Panc1 (cell line): ENCODE data around the gene FBRSL1. TPM values are rescaled to one million over a fixed set of nuclear protein-coding genes. Genes with fewer than 3 reads are reported as not detected.

Experiments
- ATAC-seq: fragments of 200-7000 bp; cut with Tn5 transposase; 2 replicates; pipeline ENCODE4 v1.9.1; 2020; ENCODE audit warnings: mild to moderate bottlenecking, moderate library complexity
- BruUV-seq: library from RNA; stranded (reverse); fragments of 400-500 nt; replicated peaks from 2 replicates; lab custom pipeline; 2021; lab: Mats Ljungman, UMichigan
- CTCF ChIA-PET: fragments of 300-600 bp; sonication (Branson Sonifier 250); formaldehyde crosslinking; loops from one replicate; lab custom pipeline; 2022; ENCODE audit warnings: antibody characterized with exemption; lab: Charles Lee
- POLR2A ChIA-PET: fragments of 300-600 bp; sonication (Branson Sonifier 250); formaldehyde crosslinking; loops from one replicate; lab custom pipeline; 2022; ENCODE audit warnings: antibody characterized with exemption; lab: Charles Lee
- DNase-seq: peaks from one replicate; pipeline ENCODE4 v3.0.0-alpha.2; 2010; ENCODE audit warnings: low read depth, low spot score
- H3K27ac ChIP-seq: 2 replicates; pipeline ENCODE4 v1.5.1; 2011; ENCODE audit warnings: mild to moderate bottlenecking, low read length, inconsistent platforms
- H3K27me3 ChIP-seq: fragments of 200-500 bp; sonication (Bioruptor generic); 2 replicates; pipeline ENCODE4 v1.6.0; 2014; ENCODE audit warnings: low read length, inconsistent platforms; ENCODE audit not compliant: control insufficient read depth, insufficient read depth
- H3K36me3 ChIP-seq: fragments of 200-500 bp; sonication (Bioruptor generic); 2 replicates; pipeline ENCODE4 v1.5.1; 2014; ENCODE audit warnings: inconsistent platforms, mild to moderate bottlenecking, low read length, moderate library complexity; ENCODE audit not compliant: control insufficient read depth, insufficient read depth
- H3K4me1 ChIP-seq: 2 replicates; pipeline ENCODE4 v1.5.1; 2011; ENCODE audit warnings: inconsistent platforms, mild to moderate bottlenecking, low read length, moderate library complexity; ENCODE audit not compliant: control insufficient read depth, insufficient read depth
- H3K4me3 ChIP-seq, 2 experiments: 2 replicates each; pipeline ENCODE4 v1.5.1; 2011 to 2012; ENCODE audit warnings: low read depth in 2 of 2, low read length in 2 of 2, mild to moderate bottlenecking in 2 of 2, inconsistent platforms in 1 of 2, moderate library complexity in 1 of 2
- H3K9me3 ChIP-seq: fragments of 200-500 bp; sonication (Bioruptor generic); 2 replicates; pipeline ENCODE4 v1.5.1; 2014; ENCODE audit warnings: low read depth, mild to moderate bottlenecking, inconsistent platforms, low read length, moderate library complexity; ENCODE audit not compliant: control insufficient read depth, insufficient read depth
- POLR2AphosphoS5 ChIP-seq: IDR thresholded peaks from 2 replicates; pipeline ENCODE4 v1.6.1; 2012; ENCODE audit warnings: mild to moderate bottlenecking, low read depth, low read length, moderate library complexity
- SIN3A ChIP-seq: IDR thresholded peaks from 2 replicates; pipeline ENCODE4 v1.6.1; 2012; ENCODE audit warnings: low read depth, mild to moderate bottlenecking, low read length, moderate library complexity, borderline replicate concordance; ENCODE audit not compliant: insufficient read depth
- TCF7L2 ChIP-seq: IDR thresholded peaks from 2 replicates; pipeline ENCODE4 v1.6.1; 2011; ENCODE audit warnings: mild to moderate bottlenecking, low read depth, low read length, inconsistent platforms
- in situ Hi-C: cut with HindIII; loops from 2 replicates; pipeline ENCODE4 v1.10.0; 2016; ENCODE audit warnings: low sequenced_read_pairs, low pct_unique_long_range_greater_than_20kb
- intact Hi-C: fragments of 100-400 bp; cut with micrococcal nuclease; formaldehyde crosslinking; loops from one replicate; pipeline ENCODE4 v1.10.0; 2022; ENCODE audit not compliant: unreplicated experiment
- total RNA-seq: library from RNA; stranded (reverse); gene quantifications from one replicate; pipeline ENCODE4 v1.2.1, GENCODE V29; 2021; ENCODE audit not compliant: unreplicated experiment
- TF ChIP-seq, protein P1 (sequence below): fragments of 450-650 bp; IDR thresholded peaks from 2 replicates; pipeline ENCODE4 v1.5.1; 2017; ENCODE audit warnings: mild to moderate bottlenecking
- TF ChIP-seq, protein P2 (sequence below), 2 experiments: IDR thresholded peaks; 2 replicates each; pipeline ENCODE4 v1.6.1; 2011 to 2012; ENCODE audit warnings: low read depth in 2 of 2, control low read depth in 1 of 2, low read length in 1 of 2, mild to moderate bottlenecking in 1 of 2, moderate library complexity in 1 of 2; ENCODE audit not compliant: insufficient read depth in 1 of 2

Gene FBRSL1
- total RNA-seq, 1 experiment from 2014 or later, result 104 TPM

DNA sequence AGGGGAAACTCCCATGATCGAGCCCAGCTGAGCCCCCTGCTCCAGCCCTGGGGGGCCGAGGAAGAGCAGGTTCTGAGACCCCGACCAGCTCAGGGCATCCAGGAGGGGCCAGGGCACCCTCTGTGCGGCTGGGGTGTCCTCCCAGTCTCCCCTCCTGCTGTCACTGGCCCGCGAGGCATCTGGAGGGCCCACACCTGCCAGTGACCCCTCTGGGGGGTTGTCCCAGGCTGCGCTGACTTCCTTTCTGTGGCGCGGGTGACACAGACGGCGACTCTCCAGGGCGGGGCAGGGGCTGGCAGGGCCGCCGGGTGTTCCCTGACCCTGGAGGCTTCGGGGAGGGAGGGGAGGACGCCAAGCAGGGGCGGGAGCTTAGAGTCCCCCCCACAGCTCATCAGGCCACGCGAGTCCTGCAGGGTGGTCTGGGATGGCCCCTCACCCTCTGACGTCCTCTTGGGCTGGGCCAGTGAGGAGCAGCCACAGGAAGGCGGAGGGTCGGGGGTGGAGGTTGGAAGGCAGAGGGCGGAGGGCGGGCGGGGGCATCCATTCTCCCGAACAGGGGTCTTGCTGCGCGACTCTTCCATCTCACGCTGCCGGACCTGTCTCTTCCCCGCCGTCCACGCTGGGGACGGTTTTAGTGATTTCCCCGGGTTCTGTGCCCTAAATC is 38.6 kb upstream of the FBRSL1 start:
- Histone ChIP-seq H3K4me3 (no peak overlapping the region), H3K4me1 (peaks cover 12% of the 10 kb centered on the region), H3K36me3 (no peaks in the 10 kb centered on the region), H3K27me3 (no peaks in the 10 kb centered on the region), H3K9me3 (no peaks in the 10 kb centered on the region), H3K27ac (no peak overlapping the region)
- no TSS peak for BruUV-seq
- CTCF ChIA-PET, result no interaction called here
- POLR2A ChIA-PET, result no interaction called here
- ATAC-seq (no peak), DNase-seq (no peak)
- TF ChIP-seq TCF7L2 (no peak), POLR2AphosphoS5 (no peak), SIN3A (no peak)
- TF ChIP-seq, protein P1, sequence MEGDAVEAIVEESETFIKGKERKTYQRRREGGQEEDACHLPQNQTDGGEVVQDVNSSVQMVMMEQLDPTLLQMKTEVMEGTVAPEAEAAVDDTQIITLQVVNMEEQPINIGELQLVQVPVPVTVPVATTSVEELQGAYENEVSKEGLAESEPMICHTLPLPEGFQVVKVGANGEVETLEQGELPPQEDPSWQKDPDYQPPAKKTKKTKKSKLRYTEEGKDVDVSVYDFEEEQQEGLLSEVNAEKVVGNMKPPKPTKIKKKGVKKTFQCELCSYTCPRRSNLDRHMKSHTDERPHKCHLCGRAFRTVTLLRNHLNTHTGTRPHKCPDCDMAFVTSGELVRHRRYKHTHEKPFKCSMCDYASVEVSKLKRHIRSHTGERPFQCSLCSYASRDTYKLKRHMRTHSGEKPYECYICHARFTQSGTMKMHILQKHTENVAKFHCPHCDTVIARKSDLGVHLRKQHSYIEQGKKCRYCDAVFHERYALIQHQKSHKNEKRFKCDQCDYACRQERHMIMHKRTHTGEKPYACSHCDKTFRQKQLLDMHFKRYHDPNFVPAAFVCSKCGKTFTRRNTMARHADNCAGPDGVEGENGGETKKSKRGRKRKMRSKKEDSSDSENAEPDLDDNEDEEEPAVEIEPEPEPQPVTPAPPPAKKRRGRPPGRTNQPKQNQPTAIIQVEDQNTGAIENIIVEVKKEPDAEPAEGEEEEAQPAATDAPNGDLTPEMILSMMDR, result no peak
- TF ChIP-seq, protein P2, sequence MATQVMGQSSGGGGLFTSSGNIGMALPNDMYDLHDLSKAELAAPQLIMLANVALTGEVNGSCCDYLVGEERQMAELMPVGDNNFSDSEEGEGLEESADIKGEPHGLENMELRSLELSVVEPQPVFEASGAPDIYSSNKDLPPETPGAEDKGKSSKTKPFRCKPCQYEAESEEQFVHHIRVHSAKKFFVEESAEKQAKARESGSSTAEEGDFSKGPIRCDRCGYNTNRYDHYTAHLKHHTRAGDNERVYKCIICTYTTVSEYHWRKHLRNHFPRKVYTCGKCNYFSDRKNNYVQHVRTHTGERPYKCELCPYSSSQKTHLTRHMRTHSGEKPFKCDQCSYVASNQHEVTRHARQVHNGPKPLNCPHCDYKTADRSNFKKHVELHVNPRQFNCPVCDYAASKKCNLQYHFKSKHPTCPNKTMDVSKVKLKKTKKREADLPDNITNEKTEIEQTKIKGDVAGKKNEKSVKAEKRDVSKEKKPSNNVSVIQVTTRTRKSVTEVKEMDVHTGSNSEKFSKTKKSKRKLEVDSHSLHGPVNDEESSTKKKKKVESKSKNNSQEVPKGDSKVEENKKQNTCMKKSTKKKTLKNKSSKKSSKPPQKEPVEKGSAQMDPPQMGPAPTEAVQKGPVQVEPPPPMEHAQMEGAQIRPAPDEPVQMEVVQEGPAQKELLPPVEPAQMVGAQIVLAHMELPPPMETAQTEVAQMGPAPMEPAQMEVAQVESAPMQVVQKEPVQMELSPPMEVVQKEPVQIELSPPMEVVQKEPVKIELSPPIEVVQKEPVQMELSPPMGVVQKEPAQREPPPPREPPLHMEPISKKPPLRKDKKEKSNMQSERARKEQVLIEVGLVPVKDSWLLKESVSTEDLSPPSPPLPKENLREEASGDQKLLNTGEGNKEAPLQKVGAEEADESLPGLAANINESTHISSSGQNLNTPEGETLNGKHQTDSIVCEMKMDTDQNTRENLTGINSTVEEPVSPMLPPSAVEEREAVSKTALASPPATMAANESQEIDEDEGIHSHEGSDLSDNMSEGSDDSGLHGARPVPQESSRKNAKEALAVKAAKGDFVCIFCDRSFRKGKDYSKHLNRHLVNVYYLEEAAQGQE (IDR thresholded peaks at IDR 0.05; ENCODE audit: insufficient read depth in 1 of 2, low read depth in 2 of 2, low read length in 1 of 2), result no peak
- intact Hi-C loops, result no loop called here
- in situ Hi-C loops, result no loop called here

DNA sequence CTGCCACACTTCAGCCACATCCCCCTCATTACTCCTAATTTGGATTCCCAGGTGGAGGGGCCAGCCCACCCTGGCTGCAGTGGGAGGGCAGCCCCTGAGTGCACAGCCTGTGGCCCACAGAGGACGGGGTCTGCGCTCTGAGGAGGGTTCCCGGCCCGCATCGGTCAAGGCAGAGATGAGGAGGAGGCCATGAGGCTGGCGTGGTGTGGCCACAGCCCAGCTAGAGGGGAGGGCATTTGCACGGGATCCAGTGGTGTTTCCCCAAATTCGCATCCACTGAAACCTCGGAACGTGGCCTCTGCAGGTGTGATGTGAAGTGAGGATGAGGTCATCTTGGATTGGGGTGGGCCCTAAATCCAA is 38.1 kb upstream of the FBRSL1 start:
- no peak for DNase-seq
- no peak overlapping the region for H3K27ac ChIP-seq

More for the DNA sequence above, 38.1 kb upstream of the FBRSL1 start:
- Histone ChIP-seq H3K9me3 (no peaks in the 10 kb centered on the region), H3K36me3 (no peaks in the 10 kb centered on the region), H3K4me3 (no peak overlapping the region), H3K27me3 (no peaks in the 10 kb centered on the region), H3K4me1 (peaks cover 9% of the 10 kb centered on the region)
- intact Hi-C loops, result no loop called here
- TF ChIP-seq SIN3A (no peak), POLR2AphosphoS5 (no peak), TCF7L2 (no peak)
- TF ChIP-seq, protein P1, result no peak
- TF ChIP-seq, protein P2 (IDR thresholded peaks at IDR 0.05; ENCODE audit: insufficient read depth in 1 of 2, low read depth in 2 of 2, low read length in 1 of 2), result no peak
- BruUV-seq, result no TSS peak
- POLR2A ChIA-PET, result no interaction called here
- in situ Hi-C loops, result no loop called here
- ATAC-seq, result no peak
- CTCF ChIA-PET, result no interaction called here
